GOT3 (cell line): ENCODE results near the gene ELK4.
A peak's percentile ranks its signal among the peaks of the same experiment; 100 is the strongest.

ENCODE experiments used
- DNase-seq: peaks from one replicate; lab custom pipeline; 2025; ENCODE audit warnings: mixed read lengths; lab: John Stamatoyannopoulos, UW

Gene ELK4

GRCh38 chr1:205595861-205596260 is 36.0 kb downstream of the ELK4 start:
- no peak for DNase-seq

- DNase-seq, result no peak
Measured at GRCh38 chr1:205595435-205595834, 36.4 kb downstream of the ELK4 start.

- no peak for DNase-seq
Measured at GRCh38 chr1:205594846-205595245, 37.0 kb downstream of the ELK4 start.

GRCh38 chr1:205593967-205594366 is 37.8 kb downstream of the ELK4 start:
- no peak for DNase-seq

GRCh38 chr1:205593532-205593931 is 38.3 kb downstream of the ELK4 start:
- no peak for DNase-seq

GRCh38 chr1:205592443-205593003 is 39.3 kb downstream of the ELK4 start:
- DNase-seq, result no peak

GRCh38 chr1:205591522-205592351 is 40.1 kb downstream of the ELK4 start:
- peak; percentile 42 for DNase-seq

- DNase-seq, result no peak
Measured at GRCh38 chr1:205590777-205591513, 40.9 kb downstream of the ELK4 start.

- DNase-seq, result no peak
Measured at GRCh38 chr1:205590457-205590768, 41.4 kb downstream of the ELK4 start.

GRCh38 chr1:205589618-205590456 is 42.0 kb downstream of the ELK4 start:
- DNase-seq, result no peak

GRCh38 chr1:205589046-205589445 is 42.8 kb downstream of the ELK4 start:
- DNase-seq, result no peak

- no peak for DNase-seq
Measured at GRCh38 chr1:205588636-205589035, 43.2 kb downstream of the ELK4 start.

GRCh38 chr1:205587581-205587980 is 44.2 kb downstream of the ELK4 start:
- no peak for DNase-seq

- DNase-seq, result no peak
Measured at GRCh38 chr1:205585835-205586785, 45.7 kb downstream of the ELK4 start.

GRCh38 chr1:205585169-205585834 is 46.5 kb downstream of the ELK4 start:
- DNase-seq, result no peak

- no peak for DNase-seq
Measured at GRCh38 chr1:205584732-205585131, 47.1 kb downstream of the ELK4 start.

GRCh38 chr1:205583461-205584130 is 48.2 kb downstream of the ELK4 start:
- DNase-seq, result no peak

GRCh38 chr1:205582471-205583291 is 49.1 kb downstream of the ELK4 start:
- DNase-seq, result no peak

- no peak for DNase-seq
Measured at GRCh38 chr1:205582046-205582445, 49.8 kb downstream of the ELK4 start.
